Measurements from ENCODE around the gene CELA3B. TPM values are rescaled to one million over a fixed set of nuclear protein-coding genes. Genes with fewer than 3 reads are reported as not detected.
"Not testable (repeated sequence)": the region's sequence is repeated elsewhere in the genome, so short reads cannot be mapped to it uniquely, and the experiment has no call there.

The CELA3B gene
- total RNA-seq, 2 donors from 2014 or later, result not detected

DNA sequence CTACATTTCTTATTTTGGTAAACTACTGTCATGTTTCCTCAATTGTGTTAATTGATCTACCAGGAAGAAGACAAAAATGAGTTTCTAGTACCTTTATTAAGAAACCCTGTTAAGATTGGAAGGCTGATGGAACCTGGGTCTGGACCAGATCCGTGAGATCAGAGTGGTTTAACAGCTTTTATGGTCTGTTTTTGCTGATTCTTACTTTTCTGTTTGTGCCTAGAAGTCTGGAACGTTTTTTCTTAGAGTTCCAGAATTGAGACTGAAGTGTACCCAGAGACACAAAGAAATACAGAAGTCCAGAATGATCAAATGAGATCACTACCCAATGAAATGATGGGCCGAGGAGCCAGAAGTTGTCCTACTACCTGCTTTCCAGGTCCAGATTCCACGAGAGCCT, 53.2 kb downstream of the CELA3B start:
- peaks cover 0 to 11% of the 10 kb centered on the region in 2 donors for H3K4me1 ChIP-seq

DNA sequence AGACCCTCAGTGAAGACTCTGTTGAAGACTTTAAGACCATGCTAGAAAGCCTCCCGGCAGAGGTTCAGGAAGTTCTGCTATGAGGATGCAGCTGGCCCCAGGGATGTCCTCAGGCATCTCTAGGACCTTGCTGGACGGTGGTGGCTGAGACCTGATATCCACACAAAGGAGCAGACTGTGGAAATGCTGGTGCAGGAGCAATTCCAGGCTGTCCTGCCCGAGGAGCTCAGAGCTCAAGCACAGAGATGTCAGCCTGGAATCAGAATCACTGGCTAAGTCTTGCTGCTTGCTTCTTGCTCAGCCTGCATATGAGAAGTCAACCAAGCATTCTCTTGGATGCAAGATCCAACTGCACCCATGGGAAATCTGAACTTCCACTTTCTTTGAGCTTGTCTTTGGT, 53.7 kb downstream of the CELA3B start:
- no peak overlapping the region for H3K27ac ChIP-seq
- no peak for DNase-seq (ENCODE audit: low spot score)

More for the DNA sequence above, 53.2 kb downstream of the CELA3B start:
- Histone ChIP-seq H3K9me3 (no peaks in the 10 kb centered on the region), H3K27ac (no peak overlapping the region), H3K36me3 (peaks cover 3% of the 10 kb centered on the region), H3K27me3 (no peaks in the 10 kb centered on the region), H3K4me3 (no peak overlapping the region)
- no peak for DNase-seq (ENCODE audit: low spot score)
- TF ChIP-seq, protein P1, sequence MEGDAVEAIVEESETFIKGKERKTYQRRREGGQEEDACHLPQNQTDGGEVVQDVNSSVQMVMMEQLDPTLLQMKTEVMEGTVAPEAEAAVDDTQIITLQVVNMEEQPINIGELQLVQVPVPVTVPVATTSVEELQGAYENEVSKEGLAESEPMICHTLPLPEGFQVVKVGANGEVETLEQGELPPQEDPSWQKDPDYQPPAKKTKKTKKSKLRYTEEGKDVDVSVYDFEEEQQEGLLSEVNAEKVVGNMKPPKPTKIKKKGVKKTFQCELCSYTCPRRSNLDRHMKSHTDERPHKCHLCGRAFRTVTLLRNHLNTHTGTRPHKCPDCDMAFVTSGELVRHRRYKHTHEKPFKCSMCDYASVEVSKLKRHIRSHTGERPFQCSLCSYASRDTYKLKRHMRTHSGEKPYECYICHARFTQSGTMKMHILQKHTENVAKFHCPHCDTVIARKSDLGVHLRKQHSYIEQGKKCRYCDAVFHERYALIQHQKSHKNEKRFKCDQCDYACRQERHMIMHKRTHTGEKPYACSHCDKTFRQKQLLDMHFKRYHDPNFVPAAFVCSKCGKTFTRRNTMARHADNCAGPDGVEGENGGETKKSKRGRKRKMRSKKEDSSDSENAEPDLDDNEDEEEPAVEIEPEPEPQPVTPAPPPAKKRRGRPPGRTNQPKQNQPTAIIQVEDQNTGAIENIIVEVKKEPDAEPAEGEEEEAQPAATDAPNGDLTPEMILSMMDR (IDR thresholded peaks at IDR 0.05), result no peak

DNA sequence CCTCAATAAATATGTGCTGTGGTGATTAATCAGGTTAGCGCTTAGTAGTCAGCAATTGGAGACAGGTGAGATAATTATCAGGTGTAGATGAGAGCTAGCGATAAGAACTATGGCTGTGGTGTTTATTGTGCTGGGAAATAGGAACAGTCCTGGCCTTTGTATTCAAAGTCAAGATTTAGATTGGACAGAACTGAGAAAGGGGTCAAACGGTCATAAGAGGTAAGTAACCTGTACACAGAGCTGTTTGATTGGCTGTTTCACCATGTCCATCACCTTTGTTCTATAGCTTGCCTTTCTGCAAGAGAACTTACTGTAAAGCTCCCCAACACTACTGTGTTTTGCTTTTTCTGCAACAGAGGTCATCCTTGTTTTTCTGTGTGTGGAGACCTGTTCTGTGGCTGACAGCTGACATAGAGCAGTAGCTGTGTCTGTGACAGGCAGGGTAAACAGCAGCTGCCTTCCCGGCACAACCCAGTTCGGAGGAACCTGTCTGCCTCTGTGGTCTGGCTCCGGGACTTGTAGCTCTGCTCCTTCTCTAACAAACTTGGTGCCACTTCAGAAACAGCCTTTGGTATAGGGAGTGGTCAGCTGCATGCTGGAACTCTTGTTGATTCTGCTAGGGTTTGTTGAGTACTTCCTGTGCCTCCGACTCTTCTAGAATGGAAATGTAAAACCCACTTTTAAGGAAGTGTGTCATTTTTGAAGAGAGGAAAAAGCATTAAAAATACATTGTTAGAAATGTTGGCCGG, 54.6 kb downstream of the CELA3B start:
- peak overlapping the region; percentile 16 to 25 for H3K27ac ChIP-seq
- TF ChIP-seq, protein P1 (IDR thresholded peaks at IDR 0.05), result no peak
- no peak for DNase-seq (ENCODE audit: low spot score)

More for the DNA sequence above, 53.7 kb downstream of the CELA3B start:
- TF ChIP-seq, protein P1 (IDR thresholded peaks at IDR 0.05), result no peak
- no peaks in the 10 kb centered on the region for H3K27me3 ChIP-seq
- H3K36me3 ChIP-seq, result peaks cover 3% of the 10 kb centered on the region
- no peak overlapping the region for H3K4me3 ChIP-seq
- H3K9me3 ChIP-seq, result no peaks in the 10 kb centered on the region
- H3K4me1 ChIP-seq, result peaks cover 0 to 11% of the 10 kb centered on the region in 2 donors

DNA sequence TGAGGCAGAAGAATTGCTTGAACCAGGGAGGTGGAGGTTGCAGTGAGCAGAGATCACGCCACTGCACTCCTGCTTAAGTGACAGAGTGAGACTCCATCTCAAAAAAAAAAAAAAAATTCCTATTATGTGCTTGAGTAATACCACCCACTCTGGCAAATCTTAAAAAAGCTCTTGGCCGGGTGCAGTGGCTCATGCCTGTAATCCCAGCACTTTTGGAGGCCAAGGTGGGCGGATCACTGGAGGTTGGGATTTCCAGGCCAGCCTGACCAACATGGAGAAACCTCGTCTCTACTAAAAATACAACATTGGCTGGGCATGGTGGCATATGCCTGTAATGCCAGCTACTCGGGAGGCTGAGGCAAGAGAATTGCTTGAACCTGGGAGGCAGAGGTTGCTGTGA, 58.0 kb downstream of the CELA3B start:
- H3K4me1 ChIP-seq, result peaks cover 0 to 28% of the 10 kb centered on the region in 2 donors
- not testable (repeated sequence) for H3K27me3 ChIP-seq; H3K27ac ChIP-seq; H3K36me3 ChIP-seq; H3K4me3 ChIP-seq; H3K9me3 ChIP-seq; DNase-seq (ENCODE audit: low spot score)

More for the DNA sequence above, 54.6 kb downstream of the CELA3B start:
- no peaks in the 10 kb centered on the region for H3K27me3 ChIP-seq
- H3K36me3 ChIP-seq, result peaks cover 3% of the 10 kb centered on the region
- no peaks in the 10 kb centered on the region for H3K9me3 ChIP-seq
- no peak overlapping the region for H3K4me3 ChIP-seq
- H3K4me1 ChIP-seq, result peaks cover 0 to 7% of the 10 kb centered on the region in 2 donors

DNA sequence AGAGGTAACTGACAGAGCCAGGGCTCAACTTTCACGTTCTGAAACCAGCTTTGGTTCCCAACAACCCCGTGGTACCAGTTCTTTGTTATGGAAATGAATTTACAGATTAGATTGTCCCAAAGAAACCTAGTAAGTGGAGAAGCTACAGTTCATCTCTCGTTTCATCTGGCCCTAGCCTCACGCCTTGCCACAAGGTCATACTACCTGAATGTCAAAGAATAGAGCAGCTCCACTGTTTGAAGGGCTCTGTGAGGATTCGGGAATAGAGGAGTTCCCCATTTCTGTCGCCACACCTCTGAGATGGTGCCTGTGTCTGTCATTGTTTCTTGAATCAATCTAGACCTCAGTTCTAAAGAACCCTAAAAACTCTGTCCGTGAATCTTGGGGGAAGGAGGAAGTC, 60.7 kb downstream of the CELA3B start:
- Histone ChIP-seq H3K4me3 (no peak overlapping the region), H3K27me3 (no peaks in the 10 kb centered on the region)
- TF ChIP-seq, protein P1 (IDR thresholded peaks at IDR 0.05), result no peak

DNA sequence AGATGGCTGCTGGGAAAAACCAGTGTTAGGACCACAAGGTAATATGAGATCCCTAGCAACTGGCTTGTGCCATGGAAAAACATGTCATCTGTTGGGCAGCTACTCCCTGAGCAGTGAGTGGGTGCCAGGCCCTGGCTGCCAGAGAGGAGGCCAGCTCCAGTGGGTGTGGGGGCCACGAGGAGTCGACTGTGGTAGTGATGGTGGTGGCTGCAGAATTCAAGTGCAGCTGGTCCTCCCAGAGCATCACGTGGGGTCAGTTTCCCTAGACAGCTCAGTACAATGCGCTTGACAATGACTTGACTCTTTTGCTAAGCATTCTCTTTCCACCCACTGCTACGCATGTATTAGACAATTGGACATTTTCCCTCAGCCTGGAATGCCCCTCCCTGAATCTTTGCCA, 61.2 kb downstream of the CELA3B start:
- Histone ChIP-seq H3K4me3 (no peak overlapping the region), H3K27me3 (no peaks in the 10 kb centered on the region), H3K9me3 (no peaks in the 10 kb centered on the region), H3K4me1 (peaks cover 0 to 29% of the 10 kb centered on the region in 2 donors), H3K27ac (peak overlapping the region in 1 of 2 donors; percentile 13), H3K36me3 (no peaks in the 10 kb centered on the region)
- DNase-seq (ENCODE audit: low spot score), result no peak
- TF ChIP-seq, protein P1 (IDR thresholded peaks at IDR 0.05), result no peak

More for the DNA sequence above, 60.7 kb downstream of the CELA3B start:
- peaks cover 0 to 29% of the 10 kb centered on the region in 2 donors for H3K4me1 ChIP-seq
- H3K27ac ChIP-seq, result peak overlapping the region in 1 of 2 donors; percentile 13
- DNase-seq (ENCODE audit: low spot score), result no peak
- no peaks in the 10 kb centered on the region for H3K36me3 ChIP-seq
- no peaks in the 10 kb centered on the region for H3K9me3 ChIP-seq

Other genes with a start within 250 kb of the CELA3B start
- 10 to 100 TPM; 24.1 to 31.0 TPM for gene USP48, start 193.9 kb upstream of the CELA3B start, total RNA-seq
- gene LDLRAD2, start 164.8 kb upstream of the CELA3B start, total RNA-seq, result not detected
- gene HSPG2, start 39.7 kb upstream of the CELA3B start, total RNA-seq, result 100 to 1,000 TPM; 424 to 557 TPM
- gene CELA3A, start 24.6 kb downstream of the CELA3B start, total RNA-seq, result not detected
- gene CDC42, start 75.7 kb downstream of the CELA3B start, total RNA-seq, result 100 to 1,000 TPM; 144 to 147 TPM
- under 1 TPM in 1 of 2 donors, not detected in 1; 0.16 TPM for gene WNT4, start 166.1 kb downstream of the CELA3B start, total RNA-seq

All from right atrium auricular region (tissue), 2 donors.